Sigmoid colon (tissue), 7 donors: ENCODE measurements around the gene CST6. TPM values are rescaled to one million over a fixed set of nuclear protein-coding genes. Genes with fewer than 3 reads are reported as not detected.
A peak's percentile ranks its signal among the peaks of the same experiment; 100 is the strongest.

Experiments
- DNase-seq: peaks from one replicate; pipeline ENCODE4 v3.0.0-alpha.2; 2019
- H3K27ac ChIP-seq, 4 donors: fragments of 200-600 bp; sonication (generic); one replicate each; pipeline ENCODE4 v1.5.1; 2016 to 2019; ENCODE audit warnings: mild to moderate bottlenecking in 1 of 4
- H3K27me3 ChIP-seq, 3 donors: fragments of 200-600 bp; sonication (generic); one replicate each; pipeline ENCODE4 v1.5.1; 2019; ENCODE audit warnings: mild to moderate bottlenecking in 1 of 3
- H3K36me3 ChIP-seq, 4 donors: fragments of 200-600 bp; sonication (generic); one replicate each; pipeline ENCODE4 v1.5.1; 2016 to 2019
- H3K4me1 ChIP-seq, 4 donors: fragments of 200-600 bp; sonication (generic); one replicate each; pipeline ENCODE4 v1.5.1; 2017 to 2019
- H3K4me3 ChIP-seq, 4 donors: fragments of 200-600 bp; sonication (generic); one replicate each; pipeline ENCODE4 v1.5.1; 2017 to 2019; ENCODE audit warnings: mild to moderate bottlenecking in 2 of 4, moderate library complexity in 1 of 4
- H3K9me3 ChIP-seq, 4 donors: fragments of 200-600 bp in 3 of 4; sonication (generic) in 3 of 4; one replicate each; pipeline versions ENCODE4 v1.5.1 to v1.6.1; 2013 to 2019
- EP300 ChIP-seq, 4 donors: sonication (generic); formaldehyde crosslinking; IDR thresholded peaks; one replicate each; pipeline ENCODE4 v1.6.1; 2017; ENCODE audit warnings: antibody characterized with exemption in 4 of 4
- POLR2A ChIP-seq, 2 donors: fragments of 450-650 bp; IDR thresholded peaks; one replicate each; pipeline ENCODE4 v1.6.1; 2016; ENCODE audit warnings: antibody characterized with exemption in 2 of 2, mild to moderate bottlenecking in 2 of 2, moderate library complexity in 2 of 2
- POLR2AphosphoS5 ChIP-seq, 4 donors: sonication (generic); formaldehyde crosslinking; IDR thresholded peaks; one replicate each; pipeline ENCODE4 v1.6.1; 2017; ENCODE audit warnings: antibody characterized with exemption in 4 of 4
- WGBS, 2 donors: extraction: QIAGEN DNeasy Blood & Tissue Kit; methylation state at CpG; one replicate each; pipeline ENCODE4 v1.1.7; 2013; 5-methylcytosine and 5-hydroxymethylcytosine counted together
- intact Hi-C: fragments of 100-400 bp; cut with DNase I; formaldehyde crosslinking; loops from one replicate; pipeline ENCODE4 v1.15.1; 2023
- polyA plus RNA-seq, 3 donors: library from polyadenylated mRNA; stranded (reverse); fragments of 200-250 nt; gene quantifications; one replicate each; pipeline ENCODE4 v1.2.3, GENCODE V29; 2013
- total RNA-seq, 4 donors: library from RNA; depleted of rRNA; stranded (reverse); fragments of >200 nt; gene quantifications; one replicate each; pipeline ENCODE4 v1.1.0, GENCODE V29; 2016
- TF ChIP-seq, protein P1 (sequence below), 4 experiments: fragments of 450-650 bp in 3 of 4; fragments of 200-600 bp in 1 of 4; IDR thresholded peaks; one replicate each; pipeline ENCODE4 v1.5.1; 2016 to 2019; ENCODE audit warnings: antibody characterized with exemption in 4 of 4, mild to moderate bottlenecking in 3 of 4, moderate library complexity in 2 of 4
- donor health status: healthy with polysubstance abuse.
- donor health status: Bipolar disorder and iron deficiency.
- donor health status: healthy.

Gene CST6
- total and polyA plus RNA-seq, 7 donors, result 0.10 to 1.2 TPM; not detected in 5

DNA sequence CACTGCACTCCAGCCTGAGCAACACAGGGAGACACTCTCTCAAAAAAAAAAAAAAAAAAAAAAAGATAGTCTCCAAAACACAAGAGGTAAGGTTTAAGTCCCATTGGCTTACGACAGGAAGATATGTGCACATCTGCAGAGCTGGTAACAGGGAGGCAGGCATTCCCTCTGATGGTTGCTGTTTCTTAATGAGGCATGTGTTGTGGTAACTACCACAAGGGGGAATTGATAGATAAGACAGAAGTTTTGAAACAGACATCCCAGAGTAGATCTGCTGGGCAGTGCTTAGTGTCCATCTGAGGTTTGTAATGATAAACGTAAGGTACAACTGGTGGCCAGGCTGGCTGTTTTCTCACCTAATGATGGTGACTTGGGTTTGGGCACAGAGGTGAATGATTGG is 14.5 kb upstream of the CST6 start:
- WGBS, 2 donors, result 88 to 90% methylated on average over 2 of the region's 2 CpGs
- DNase-seq, result no peak
- H3K27ac ChIP-seq, result no peak overlapping the region
- no peak overlapping the region for H3K4me3 ChIP-seq
- peaks cover 0 to 22% (median 17%) of the 10 kb centered on the region in 4 donors for H3K4me1 ChIP-seq
- TF ChIP-seq EP300 (IDR thresholded peaks at IDR 0.05) (no peak), POLR2A (IDR thresholded peaks at IDR 0.05) (no peak), POLR2AphosphoS5 (IDR thresholded peaks at IDR 0.05) (no peak)
- TF ChIP-seq, protein P1, sequence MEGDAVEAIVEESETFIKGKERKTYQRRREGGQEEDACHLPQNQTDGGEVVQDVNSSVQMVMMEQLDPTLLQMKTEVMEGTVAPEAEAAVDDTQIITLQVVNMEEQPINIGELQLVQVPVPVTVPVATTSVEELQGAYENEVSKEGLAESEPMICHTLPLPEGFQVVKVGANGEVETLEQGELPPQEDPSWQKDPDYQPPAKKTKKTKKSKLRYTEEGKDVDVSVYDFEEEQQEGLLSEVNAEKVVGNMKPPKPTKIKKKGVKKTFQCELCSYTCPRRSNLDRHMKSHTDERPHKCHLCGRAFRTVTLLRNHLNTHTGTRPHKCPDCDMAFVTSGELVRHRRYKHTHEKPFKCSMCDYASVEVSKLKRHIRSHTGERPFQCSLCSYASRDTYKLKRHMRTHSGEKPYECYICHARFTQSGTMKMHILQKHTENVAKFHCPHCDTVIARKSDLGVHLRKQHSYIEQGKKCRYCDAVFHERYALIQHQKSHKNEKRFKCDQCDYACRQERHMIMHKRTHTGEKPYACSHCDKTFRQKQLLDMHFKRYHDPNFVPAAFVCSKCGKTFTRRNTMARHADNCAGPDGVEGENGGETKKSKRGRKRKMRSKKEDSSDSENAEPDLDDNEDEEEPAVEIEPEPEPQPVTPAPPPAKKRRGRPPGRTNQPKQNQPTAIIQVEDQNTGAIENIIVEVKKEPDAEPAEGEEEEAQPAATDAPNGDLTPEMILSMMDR (IDR thresholded peaks at IDR 0.05), result no peak
- H3K27me3 ChIP-seq, result no peaks in the 10 kb centered on the region
- H3K9me3 ChIP-seq, result no peaks in the 10 kb centered on the region
- peaks cover 28 to 40% (median 30%) of the 10 kb centered on the region in 4 donors for H3K36me3 ChIP-seq
- intact Hi-C loops, result no loop called here

DNA sequence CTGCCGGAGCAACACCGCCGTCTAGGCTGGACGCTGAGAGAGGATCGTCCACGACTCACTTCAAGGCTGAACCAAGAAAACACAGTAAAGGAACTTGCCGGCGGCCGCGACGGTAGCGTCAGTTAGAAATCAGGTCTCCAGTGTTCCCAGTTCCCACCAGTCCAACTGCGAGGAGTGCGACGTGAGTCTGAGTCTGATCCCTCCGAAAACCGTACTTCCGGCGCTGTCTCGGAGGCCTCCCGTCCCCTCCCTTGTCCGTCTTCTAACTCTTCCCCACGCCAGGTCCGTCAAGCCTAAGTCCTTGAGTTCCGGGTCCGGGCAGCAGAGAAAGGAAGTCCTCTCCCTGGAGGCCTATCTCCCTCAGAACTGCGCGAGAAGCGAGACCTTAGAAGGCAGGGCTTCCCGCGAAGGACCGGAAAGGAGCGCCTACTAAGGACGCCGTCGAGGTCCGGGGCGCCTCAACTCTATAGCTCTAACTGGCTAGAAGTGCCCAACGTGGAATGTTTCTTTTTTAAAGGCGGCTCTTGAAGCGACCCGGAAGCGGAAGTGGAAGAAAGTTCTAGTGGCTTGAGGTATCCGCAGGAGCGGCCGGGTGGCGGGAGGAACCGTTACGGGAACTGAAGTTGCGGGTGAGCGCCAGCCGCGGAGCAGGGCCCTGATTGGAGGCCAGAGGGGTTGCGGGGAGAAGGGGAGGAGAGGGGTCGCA is 9.7 kb upstream of the CST6 start, which contains the start of the genes BANF1 and EIF1AD:
Gene BANF1 (plus strand): TSS at position 562 of the 706 bp plus-strand sequence. CDS start 748 bp downstream, outside the sequence.
Gene EIF1AD (minus strand): TSS at position 216 of the 706 bp plus-strand sequence. CDS start 1,768 bp downstream, outside the sequence.
- H3K36me3 ChIP-seq, result peaks cover 31 to 56% (median 35%) of the 10 kb centered on the region in 4 donors
- WGBS, 2 donors, result 0% methylated on average over 55 of the region's 55 CpGs

DNA sequence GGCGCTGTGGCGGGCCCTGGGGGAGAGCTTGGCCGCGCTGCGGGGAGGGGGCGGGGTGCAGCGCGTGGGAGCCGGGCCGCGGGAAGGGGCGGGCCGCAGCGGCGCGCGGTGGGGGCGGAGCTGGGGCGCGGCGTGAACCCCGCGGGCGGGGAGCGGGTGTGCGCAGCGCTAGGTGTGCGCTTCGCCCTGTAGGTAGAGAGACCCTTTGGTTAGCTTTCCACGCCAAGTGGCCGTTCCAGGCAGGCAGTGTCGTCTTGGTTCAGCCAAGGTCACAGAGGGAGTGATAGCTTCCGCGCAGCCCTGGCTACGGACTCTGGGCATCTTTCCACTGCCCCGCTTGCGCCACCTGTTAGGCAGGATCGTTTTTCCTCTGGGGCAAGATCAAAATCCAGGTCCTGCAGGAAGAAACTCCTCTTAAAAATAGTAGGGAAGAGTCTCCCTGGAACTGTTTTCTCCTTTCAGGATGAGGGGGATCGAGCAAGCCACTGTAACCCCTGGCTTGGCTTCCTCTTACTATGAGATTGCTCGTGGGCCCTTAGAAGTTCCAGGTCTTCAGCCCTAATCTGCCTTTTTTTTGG is 9.1 kb upstream of the CST6 start:
- Histone ChIP-seq H3K9me3 (no peaks in the 10 kb centered on the region), H3K27ac (peak overlapping the region; percentile 86 to 94 (median 92)), H3K4me1 (peaks cover 0 to 31% (median 26%) of the 10 kb centered on the region in 4 donors), H3K4me3 (peak overlapping the region; percentile 66 to 85 (median 72)), H3K36me3 (peaks cover 26 to 50% (median 31%) of the 10 kb centered on the region in 4 donors), H3K27me3 (no peaks in the 10 kb centered on the region)
- WGBS, 2 donors, result 0 to 1% methylated on average over 40 of the region's 40 CpGs
- intact Hi-C loops, result loop anchor here (1.0 to 5.0 kb wide), 3 partner anchors 41 to 115 kb away; partner anchors contain the start of genes FIBP, SART1 and SF3B2
- peak; percentile 82 for DNase-seq
- peak in 2 of 4 donors; percentile 4 to 32 for TF ChIP-seq POLR2AphosphoS5 (IDR thresholded peaks at IDR 0.05)
- TF ChIP-seq, protein P1 (IDR thresholded peaks at IDR 0.05), result no peak

More for the DNA sequence above, 9.7 kb upstream of the CST6 start, which contains the start of the genes BANF1 and EIF1AD:
- H3K9me3 ChIP-seq, result no peaks in the 10 kb centered on the region
- no peaks in the 10 kb centered on the region for H3K27me3 ChIP-seq
- intact Hi-C loops, result loop anchor here (1.0 to 5.0 kb wide), 3 partner anchors 41 to 115 kb away; partner anchors contain the start of genes FIBP, SART1 and SF3B2
- peaks cover 0 to 31% (median 26%) of the 10 kb centered on the region in 4 donors for H3K4me1 ChIP-seq
- TF ChIP-seq POLR2AphosphoS5 (IDR thresholded peaks at IDR 0.05), result peak; percentile 77 to 90 (median 84)
- TF ChIP-seq, protein P1 (IDR thresholded peaks at IDR 0.05), result no peak
- TF ChIP-seq POLR2A (IDR thresholded peaks at IDR 0.05), result peak; percentile 17 to 56
- DNase-seq, result peak; percentile 97
- H3K27ac ChIP-seq, result peak within 1 kb of the TSS; percentile 86 to 94 (median 92)
- peak within 1 kb of the TSS; percentile 66 to 85 (median 72) for H3K4me3 ChIP-seq

DNA sequence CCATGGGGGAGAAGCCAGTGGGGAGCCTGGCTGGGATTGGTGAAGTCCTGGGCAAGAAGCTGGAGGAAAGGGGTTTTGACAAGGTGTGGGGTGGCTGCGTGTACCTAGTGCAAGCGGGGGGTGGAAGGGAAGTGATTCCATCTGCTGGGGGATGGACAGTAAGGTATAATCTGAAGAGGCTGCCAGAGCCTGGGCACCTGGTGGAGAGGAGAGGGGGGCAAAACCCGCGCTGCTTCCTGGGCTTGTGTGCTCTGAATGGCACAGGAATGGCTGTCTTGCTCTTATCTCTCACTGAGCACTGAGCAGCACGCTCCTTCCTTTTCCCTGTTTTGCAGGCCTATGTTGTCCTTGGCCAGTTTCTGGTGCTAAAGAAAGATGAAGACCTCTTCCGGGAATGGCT is 8.5 kb upstream of the CST6 start:
- Histone ChIP-seq H3K4me3 (peak overlapping the region; percentile 66 to 85 (median 72)), H3K36me3 (peaks cover 26 to 44% (median 26%) of the 10 kb centered on the region in 4 donors), H3K27ac (peak overlapping the region; percentile 86 to 94 (median 92)), H3K4me1 (peaks cover 0 to 31% (median 26%) of the 10 kb centered on the region in 4 donors), H3K9me3 (no peaks in the 10 kb centered on the region), H3K27me3 (no peaks in the 10 kb centered on the region)
- 48 to 80% methylated on average over 6 of the region's 6 CpGs for WGBS, 2 donors
- DNase-seq, result no peak
- intact Hi-C loops, result loop anchor here (5.0 kb wide), 2 partner anchors 49 to 116 kb away; partner anchors contain the start of genes FIBP and SF3B2
- TF ChIP-seq POLR2A (IDR thresholded peaks at IDR 0.05), result no peak
- TF ChIP-seq, protein P1 (IDR thresholded peaks at IDR 0.05), result no peak
- no peak for TF ChIP-seq POLR2AphosphoS5 (IDR thresholded peaks at IDR 0.05)
- TF ChIP-seq EP300 (IDR thresholded peaks at IDR 0.05), result no peak
